ENCODE data around the gene FDXACB1.

DNA sequence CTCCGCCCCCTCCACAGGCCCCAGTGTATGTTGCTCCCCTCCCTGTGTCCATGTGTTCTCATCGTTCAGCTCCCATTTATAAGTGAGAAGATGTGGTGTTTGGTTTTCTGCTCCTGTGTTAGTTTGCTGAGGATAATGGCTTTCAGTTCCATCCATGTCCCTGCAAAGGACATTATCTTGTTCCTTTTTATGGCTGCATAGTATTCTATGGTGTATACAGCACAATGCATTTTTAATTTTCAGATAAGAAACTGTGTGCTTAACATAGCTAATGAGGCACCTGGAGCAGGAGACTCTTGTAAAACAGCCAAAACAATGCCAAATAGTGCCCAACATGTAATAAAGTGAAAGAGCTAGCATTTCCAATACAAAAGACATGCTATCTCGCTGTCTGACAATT lies 29.3 kb downstream of the FDXACB1 start:
- TF ChIP-seq MAFK (IDR thresholded peaks at IDR 0.05; ENCODE audit: low read depth, low read length): no peak
- no peak for TF ChIP-seq RAD21 (IDR thresholded peaks at IDR 0.05; ENCODE audit: low read length)
- TF ChIP-seq, protein P1, sequence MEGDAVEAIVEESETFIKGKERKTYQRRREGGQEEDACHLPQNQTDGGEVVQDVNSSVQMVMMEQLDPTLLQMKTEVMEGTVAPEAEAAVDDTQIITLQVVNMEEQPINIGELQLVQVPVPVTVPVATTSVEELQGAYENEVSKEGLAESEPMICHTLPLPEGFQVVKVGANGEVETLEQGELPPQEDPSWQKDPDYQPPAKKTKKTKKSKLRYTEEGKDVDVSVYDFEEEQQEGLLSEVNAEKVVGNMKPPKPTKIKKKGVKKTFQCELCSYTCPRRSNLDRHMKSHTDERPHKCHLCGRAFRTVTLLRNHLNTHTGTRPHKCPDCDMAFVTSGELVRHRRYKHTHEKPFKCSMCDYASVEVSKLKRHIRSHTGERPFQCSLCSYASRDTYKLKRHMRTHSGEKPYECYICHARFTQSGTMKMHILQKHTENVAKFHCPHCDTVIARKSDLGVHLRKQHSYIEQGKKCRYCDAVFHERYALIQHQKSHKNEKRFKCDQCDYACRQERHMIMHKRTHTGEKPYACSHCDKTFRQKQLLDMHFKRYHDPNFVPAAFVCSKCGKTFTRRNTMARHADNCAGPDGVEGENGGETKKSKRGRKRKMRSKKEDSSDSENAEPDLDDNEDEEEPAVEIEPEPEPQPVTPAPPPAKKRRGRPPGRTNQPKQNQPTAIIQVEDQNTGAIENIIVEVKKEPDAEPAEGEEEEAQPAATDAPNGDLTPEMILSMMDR (conservative IDR thresholded peaks at IDR 0.05; ENCODE audit: low read depth, low read length): no peak
- no peak for TF ChIP-seq POLR2A (IDR thresholded peaks at IDR 0.05; ENCODE audit: low read depth, low read length)
- TF ChIP-seq RFX5 (IDR thresholded peaks at IDR 0.05; ENCODE audit: low read depth, low read length): no peak
- no peak for TF ChIP-seq SMC3 (IDR thresholded peaks at IDR 0.05; ENCODE audit: low read depth, low read length)
- TF ChIP-seq MXI1 (IDR thresholded peaks at IDR 0.05; ENCODE audit: borderline replicate concordance, low read depth, low read length): no peak
- TF ChIP-seq, protein P2, sequence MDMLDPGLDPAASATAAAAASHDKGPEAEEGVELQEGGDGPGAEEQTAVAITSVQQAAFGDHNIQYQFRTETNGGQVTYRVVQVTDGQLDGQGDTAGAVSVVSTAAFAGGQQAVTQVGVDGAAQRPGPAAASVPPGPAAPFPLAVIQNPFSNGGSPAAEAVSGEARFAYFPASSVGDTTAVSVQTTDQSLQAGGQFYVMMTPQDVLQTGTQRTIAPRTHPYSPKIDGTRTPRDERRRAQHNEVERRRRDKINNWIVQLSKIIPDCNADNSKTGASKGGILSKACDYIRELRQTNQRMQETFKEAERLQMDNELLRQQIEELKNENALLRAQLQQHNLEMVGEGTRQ (IDR thresholded peaks at IDR 0.05; ENCODE audit: low read depth, low read length): no peak
- no peak for TF ChIP-seq BHLHE40 (IDR thresholded peaks at IDR 0.05; ENCODE audit: low read depth, low read length)
- TF ChIP-seq, protein P3, sequence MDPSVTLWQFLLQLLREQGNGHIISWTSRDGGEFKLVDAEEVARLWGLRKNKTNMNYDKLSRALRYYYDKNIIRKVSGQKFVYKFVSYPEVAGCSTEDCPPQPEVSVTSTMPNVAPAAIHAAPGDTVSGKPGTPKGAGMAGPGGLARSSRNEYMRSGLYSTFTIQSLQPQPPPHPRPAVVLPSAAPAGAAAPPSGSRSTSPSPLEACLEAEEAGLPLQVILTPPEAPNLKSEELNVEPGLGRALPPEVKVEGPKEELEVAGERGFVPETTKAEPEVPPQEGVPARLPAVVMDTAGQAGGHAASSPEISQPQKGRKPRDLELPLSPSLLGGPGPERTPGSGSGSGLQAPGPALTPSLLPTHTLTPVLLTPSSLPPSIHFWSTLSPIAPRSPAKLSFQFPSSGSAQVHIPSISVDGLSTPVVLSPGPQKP (IDR thresholded peaks at IDR 0.05; ENCODE audit: borderline replicate concordance, low read depth, low read length): no peak
- no peak for TF ChIP-seq FOS (IDR thresholded peaks at IDR 0.05; ENCODE audit: low read depth, low read length)
